Astrocyte of the hippocampus (primary cell): Measurements from ENCODE around the gene CFHR2.

Experiments
- DNase-seq: peaks from one replicate; pipeline ENCODE4 v3.0.0; 2011; ENCODE audit warnings: low read depth, low spot score

CFHR2 gene

DNA sequence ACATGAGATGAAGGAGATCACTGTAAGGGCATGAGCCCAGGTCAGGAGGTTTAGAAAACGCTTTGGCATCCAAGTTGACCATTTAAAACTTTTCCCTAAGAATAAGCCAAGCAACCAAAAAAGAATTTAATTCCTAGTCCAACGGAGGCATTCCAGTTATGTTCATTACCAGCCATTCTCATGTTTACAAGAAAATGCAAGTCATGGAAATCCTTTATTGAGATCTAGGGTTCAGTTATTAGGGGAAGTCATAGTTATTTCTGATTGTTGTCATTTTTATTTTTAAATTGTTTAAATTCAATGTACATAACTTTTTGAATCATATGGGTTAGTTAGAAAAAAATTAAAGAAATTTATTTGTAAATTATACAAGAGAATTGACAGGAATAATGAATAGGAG is 58.3 kb downstream of the CFHR2 start:
- DNase-seq, result no peak

DNA sequence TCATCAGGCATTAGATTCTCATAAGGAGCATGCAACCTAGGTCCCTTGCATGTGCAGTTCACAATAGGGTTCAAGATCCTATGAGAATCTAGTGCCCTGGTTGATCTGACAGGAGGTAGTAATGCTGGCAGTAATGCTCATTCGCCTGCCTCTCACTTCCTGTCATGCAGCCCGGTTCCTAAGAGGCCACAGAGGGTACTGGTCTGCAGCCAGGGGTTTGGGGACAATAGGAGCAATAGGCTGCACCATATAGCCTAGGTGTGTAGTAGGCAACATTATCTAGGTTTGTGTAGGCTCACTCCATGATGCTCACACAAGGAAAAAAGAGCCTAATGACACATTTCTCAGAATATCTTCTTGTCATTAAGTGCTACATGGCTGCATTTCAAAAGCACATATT is 59.6 kb downstream of the CFHR2 start:
- no peak for DNase-seq

DNA sequence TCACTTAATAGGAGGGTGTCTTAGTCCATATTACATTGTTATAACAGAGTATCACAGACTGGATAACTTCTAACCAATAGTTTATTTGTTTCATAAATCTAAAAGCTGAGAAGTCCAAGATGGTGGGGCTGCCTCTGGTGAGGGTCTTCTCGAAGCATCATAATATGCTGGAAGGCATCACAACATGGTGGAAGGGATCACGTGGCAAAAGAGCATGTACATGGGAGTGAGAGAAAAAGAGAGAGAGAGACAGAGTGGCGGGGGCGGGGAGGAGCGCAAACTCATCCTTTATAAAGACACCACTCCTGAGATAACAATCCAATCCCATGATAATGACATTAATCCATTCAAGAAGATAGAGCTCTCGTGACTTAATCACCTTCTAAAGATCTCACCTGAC is 65.3 kb downstream of the CFHR2 start:
- DNase-seq, result no peak
